Colonic mucosa (tissue), 4 donors: Measurements from ENCODE around the gene NBAS. TPM values are rescaled to one million over a fixed set of nuclear protein-coding genes. Genes with fewer than 3 reads are reported as not detected.

ENCODE experiments used
- DNase-seq: peaks from one replicate; pipeline ENCODE4 v3.0.0-alpha.2; 2020
- H3K27ac ChIP-seq: fragments of 200-600 bp; one replicate; pipeline ENCODE4 v1.8.0; 2021
- H3K27me3 ChIP-seq: fragments of 200-600 bp; one replicate; pipeline ENCODE4 v1.8.0; 2021
- H3K36me3 ChIP-seq: fragments of 200-600 bp; one replicate; pipeline ENCODE4 v1.8.0; 2021
- H3K4me1 ChIP-seq: fragments of 200-600 bp; one replicate; pipeline ENCODE4 v1.8.0; 2021; ENCODE audit warnings: mild to moderate bottlenecking
- H3K4me3 ChIP-seq: fragments of 200-600 bp; one replicate; pipeline ENCODE4 v1.8.0; 2021
- H3K9ac ChIP-seq, 2 donors: one replicate each; pipeline ENCODE4 v1.7.0; 2013; ENCODE audit warnings: control low read depth in 2 of 2, low read depth in 2 of 2, low read length in 2 of 2
- H3K9me3 ChIP-seq: fragments of 200-600 bp; one replicate; pipeline ENCODE4 v1.8.0; 2021
- intact Hi-C: fragments of 100-400 bp; cut with DNase I; formaldehyde crosslinking; loops from one replicate; pipeline ENCODE4 v1.14.1; 2022
- total RNA-seq, 2 donors: library from RNA; stranded (reverse); fragmentation: NEBNext Ultra II Directional in 1 of 2; extraction: Animal tissue kit (Norgen Biotek cat#: 25700) in 1 of 2; gene quantifications; one replicate each; pipeline ENCODE4 v1.2.1, GENCODE V29; 2021
- TF ChIP-seq, protein P1 (sequence below): fragments of 200-600 bp; IDR thresholded peaks from one replicate; pipeline ENCODE4 v1.8.0; 2022; ENCODE audit warnings: antibody characterized with exemption, mild to moderate bottlenecking
- donor health status: healthy.
- donor health status: DM: no; HTN: no; CAD: no.
- donor health status: DM: no; HTN: no; CAD: no.

Gene NBAS
- total RNA-seq, 2 donors from 2014 or later: 34.4 to 38.9 TPM

DNA sequence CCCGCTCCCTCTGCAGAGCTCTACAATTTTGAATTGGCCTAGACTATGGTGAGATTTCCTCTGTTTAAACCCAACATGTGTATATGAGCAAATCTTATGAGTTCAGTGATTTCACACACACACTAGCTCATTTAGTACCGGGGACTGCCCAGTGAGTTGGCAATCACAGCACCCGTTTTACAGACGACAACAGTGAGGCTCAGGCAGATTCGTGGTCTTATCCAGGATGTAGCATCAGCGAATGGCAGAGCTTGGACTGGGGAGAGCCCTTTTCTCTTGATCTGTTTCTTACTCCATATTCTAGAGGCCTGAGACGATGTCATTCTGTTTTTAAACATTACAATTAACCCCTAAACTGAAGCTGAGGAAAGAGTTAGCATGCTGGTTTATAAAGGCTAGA is 419.9 kb downstream of the NBAS start:
- TF ChIP-seq, protein P1, sequence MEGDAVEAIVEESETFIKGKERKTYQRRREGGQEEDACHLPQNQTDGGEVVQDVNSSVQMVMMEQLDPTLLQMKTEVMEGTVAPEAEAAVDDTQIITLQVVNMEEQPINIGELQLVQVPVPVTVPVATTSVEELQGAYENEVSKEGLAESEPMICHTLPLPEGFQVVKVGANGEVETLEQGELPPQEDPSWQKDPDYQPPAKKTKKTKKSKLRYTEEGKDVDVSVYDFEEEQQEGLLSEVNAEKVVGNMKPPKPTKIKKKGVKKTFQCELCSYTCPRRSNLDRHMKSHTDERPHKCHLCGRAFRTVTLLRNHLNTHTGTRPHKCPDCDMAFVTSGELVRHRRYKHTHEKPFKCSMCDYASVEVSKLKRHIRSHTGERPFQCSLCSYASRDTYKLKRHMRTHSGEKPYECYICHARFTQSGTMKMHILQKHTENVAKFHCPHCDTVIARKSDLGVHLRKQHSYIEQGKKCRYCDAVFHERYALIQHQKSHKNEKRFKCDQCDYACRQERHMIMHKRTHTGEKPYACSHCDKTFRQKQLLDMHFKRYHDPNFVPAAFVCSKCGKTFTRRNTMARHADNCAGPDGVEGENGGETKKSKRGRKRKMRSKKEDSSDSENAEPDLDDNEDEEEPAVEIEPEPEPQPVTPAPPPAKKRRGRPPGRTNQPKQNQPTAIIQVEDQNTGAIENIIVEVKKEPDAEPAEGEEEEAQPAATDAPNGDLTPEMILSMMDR: no peak
- Histone ChIP-seq H3K9me3 (no peaks in the 10 kb centered on the region), H3K36me3 (no peaks in the 10 kb centered on the region), H3K27ac (no peak overlapping the region), H3K9ac (no peak overlapping the region), H3K4me3 (no peak overlapping the region), H3K4me1 (no peaks in the 10 kb centered on the region), H3K27me3 (no peaks in the 10 kb centered on the region)
- no peak for DNase-seq
- intact Hi-C loops: no loop called here

DNA sequence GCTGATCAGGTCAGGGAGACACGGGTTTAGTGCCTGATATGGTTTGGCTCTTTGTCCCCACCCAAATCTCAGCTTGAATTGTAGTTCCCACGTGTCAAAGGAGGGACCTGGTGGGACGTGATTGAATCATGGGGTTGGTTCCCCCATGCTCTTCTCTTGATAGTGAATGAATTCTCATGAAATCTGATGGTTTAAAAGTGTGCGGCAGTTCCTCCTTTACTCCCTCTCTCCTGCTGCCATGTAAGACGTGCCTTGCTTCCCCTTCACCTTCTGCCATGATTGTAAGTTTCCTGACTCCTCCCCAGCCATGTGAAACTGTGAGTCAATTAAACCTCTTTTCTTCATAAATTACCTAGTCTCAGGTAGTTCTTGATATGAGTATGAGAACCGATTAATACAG is 424.5 kb downstream of the NBAS start:
- DNase-seq: no peak
- no peaks in the 10 kb centered on the region for H3K36me3 ChIP-seq
- H3K4me1 ChIP-seq: no peaks in the 10 kb centered on the region
- no peaks in the 10 kb centered on the region for H3K27me3 ChIP-seq
- H3K27ac ChIP-seq: no peak overlapping the region
- no peak overlapping the region for H3K4me3 ChIP-seq
- H3K9ac ChIP-seq: no peak overlapping the region
- H3K9me3 ChIP-seq: no peaks in the 10 kb centered on the region
- TF ChIP-seq, protein P1: no peak
- intact Hi-C loops: no loop called here

DNA sequence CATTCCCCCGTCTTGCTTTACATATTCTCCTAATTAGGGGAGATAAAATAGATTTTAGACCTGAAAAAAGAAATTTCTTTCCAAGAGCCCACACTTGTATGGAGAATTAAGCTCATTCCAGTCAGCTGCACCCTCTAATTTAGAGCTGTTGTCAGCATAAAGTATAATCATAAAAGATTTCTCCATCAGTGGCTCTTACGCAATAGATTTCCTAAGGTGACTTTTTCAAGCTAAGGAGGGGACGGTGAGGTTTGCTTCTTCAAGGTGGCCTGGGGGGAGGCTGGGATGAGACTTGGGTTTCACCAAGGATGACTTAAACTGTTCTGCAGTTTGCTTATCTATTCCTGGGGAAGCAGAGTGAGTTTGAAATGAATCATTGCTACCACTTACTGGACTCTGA is 426.2 kb downstream of the NBAS start:
- Histone ChIP-seq H3K9ac (no peak overlapping the region), H3K36me3 (no peaks in the 10 kb centered on the region), H3K27me3 (no peaks in the 10 kb centered on the region), H3K4me3 (no peak overlapping the region), H3K4me1 (no peaks in the 10 kb centered on the region), H3K9me3 (no peaks in the 10 kb centered on the region), H3K27ac (no peak overlapping the region)
- intact Hi-C loops: no loop called here
- no peak for DNase-seq
- TF ChIP-seq, protein P1: no peak

DNA sequence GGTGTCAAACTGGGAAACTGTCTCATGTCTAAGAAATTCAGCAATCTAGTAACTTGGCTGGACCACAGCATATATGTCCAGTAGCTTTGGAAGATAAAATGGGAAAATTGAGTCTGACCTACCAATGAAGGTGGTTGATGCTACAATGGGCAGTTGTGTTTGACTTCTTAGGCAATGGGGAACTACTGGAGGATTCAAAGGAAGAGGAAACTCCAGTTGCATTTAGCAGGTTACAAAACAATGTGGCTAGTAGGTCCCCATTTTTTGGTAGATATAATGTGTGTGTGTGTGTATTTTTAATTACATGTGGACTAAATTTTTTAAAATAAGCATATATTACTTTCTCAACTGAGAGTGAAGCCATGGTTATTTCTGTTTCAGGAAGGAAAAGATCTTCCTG is 427.7 kb downstream of the NBAS start:
- no peaks in the 10 kb centered on the region for H3K4me1 ChIP-seq
- H3K36me3 ChIP-seq: no peaks in the 10 kb centered on the region
- no peak for DNase-seq
- intact Hi-C loops: no loop called here
- H3K27me3 ChIP-seq: no peaks in the 10 kb centered on the region
- H3K9ac ChIP-seq: no peak overlapping the region
- no peak overlapping the region for H3K27ac ChIP-seq
- TF ChIP-seq, protein P1: no peak
- H3K4me3 ChIP-seq: no peak overlapping the region
- H3K9me3 ChIP-seq: no peaks in the 10 kb centered on the region

DNA sequence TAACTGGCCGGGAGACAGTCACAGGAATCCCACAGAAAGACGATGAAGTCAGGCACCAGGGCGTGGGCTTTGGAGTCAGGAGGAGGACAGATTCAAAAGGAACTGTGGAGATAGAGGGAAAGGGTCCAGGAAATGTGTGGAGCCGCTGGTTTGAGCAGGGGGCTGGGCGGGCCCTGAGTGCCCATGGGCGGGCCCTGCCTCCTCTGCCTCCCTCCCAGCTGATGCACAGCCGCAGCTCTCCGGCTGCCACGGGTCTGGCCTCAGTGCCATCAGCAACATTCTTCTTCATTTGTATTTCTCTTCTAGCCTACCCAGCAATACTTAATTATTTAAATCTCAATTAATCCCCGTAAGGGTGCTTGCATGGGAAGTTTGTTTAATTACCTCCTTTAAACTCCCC is 432.3 kb downstream of the NBAS start:
- Histone ChIP-seq H3K27me3 (no peaks in the 10 kb centered on the region), H3K9me3 (no peaks in the 10 kb centered on the region), H3K4me1 (no peaks in the 10 kb centered on the region), H3K27ac (no peak overlapping the region), H3K9ac (no peak overlapping the region), H3K4me3 (no peak overlapping the region), H3K36me3 (no peaks in the 10 kb centered on the region)
- TF ChIP-seq, protein P1: no peak
- intact Hi-C loops: no loop called here
- DNase-seq: no peak

DNA sequence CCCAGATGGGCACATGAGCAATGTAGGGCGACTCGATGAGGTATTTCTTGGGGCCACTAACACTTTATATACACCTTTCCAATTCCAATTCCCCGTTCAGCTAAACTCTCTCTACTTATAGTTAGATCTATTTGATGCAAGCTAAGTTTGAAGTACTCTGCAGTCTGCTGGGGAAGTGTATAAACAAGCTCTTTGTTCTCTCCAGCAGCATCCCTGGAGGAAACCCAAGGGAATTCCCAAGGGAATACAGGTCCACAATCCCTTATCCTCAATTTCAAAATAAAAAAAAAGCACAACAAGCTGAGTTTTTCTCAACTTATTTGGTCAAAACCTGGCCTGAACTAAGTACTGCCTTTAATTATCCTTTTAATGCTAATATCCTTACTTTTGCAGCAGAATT is 433.3 kb downstream of the NBAS start:
- Histone ChIP-seq H3K36me3 (no peaks in the 10 kb centered on the region), H3K27ac (no peak overlapping the region), H3K27me3 (no peaks in the 10 kb centered on the region), H3K4me3 (no peak overlapping the region), H3K9ac (no peak overlapping the region), H3K9me3 (no peaks in the 10 kb centered on the region), H3K4me1 (no peaks in the 10 kb centered on the region)
- TF ChIP-seq, protein P1: no peak
- no peak for DNase-seq
- intact Hi-C loops: no loop called here
